ENCODE data around the gene ECHDC3.

ECHDC3 gene

GRCh38 chr10:11750420-11750819 lies 8.2 kb downstream of the ECHDC3 start:
- H3K4me3 ChIP-seq (ENCODE audit: low read depth, low read length): no peak overlapping the region
- DNase-seq (ENCODE audit: low read depth): no peak
- TF ChIP-seq CTCF (IDR thresholded peaks at IDR 0.05; ENCODE audit: low read depth, low read length, missing control alignments): no peak

- no peak for DNase-seq (ENCODE audit: low read depth)
- TF ChIP-seq CTCF (IDR thresholded peaks at IDR 0.05; ENCODE audit: low read depth, low read length, missing control alignments): no peak
- no peak overlapping the region for H3K4me3 ChIP-seq (ENCODE audit: low read depth, low read length)
Observed at GRCh38 chr10:11754173-11754572, 12.0 kb downstream of the ECHDC3 start.

- no peak for DNase-seq (ENCODE audit: low read depth)
- H3K4me3 ChIP-seq (ENCODE audit: low read depth, low read length): no peak overlapping the region
- TF ChIP-seq CTCF (IDR thresholded peaks at IDR 0.05; ENCODE audit: low read depth, low read length, missing control alignments): no peak
Observed at GRCh38 chr10:11754620-11755019, 12.4 kb downstream of the ECHDC3 start.

- H3K4me3 ChIP-seq (ENCODE audit: low read depth, low read length): no peak overlapping the region
- TF ChIP-seq CTCF (IDR thresholded peaks at IDR 0.05; ENCODE audit: low read depth, low read length, missing control alignments): no peak
- no peak for DNase-seq (ENCODE audit: low read depth)
Observed at GRCh38 chr10:11755512-11756263, 13.5 kb downstream of the ECHDC3 start.

- TF ChIP-seq CTCF (IDR thresholded peaks at IDR 0.05; ENCODE audit: low read depth, low read length, missing control alignments): no peak
- DNase-seq (ENCODE audit: low read depth): no peak
Observed at GRCh38 chr10:11756766-11757315, 14.7 kb downstream of the ECHDC3 start.

GRCh38 chr10:11757454-11757820 lies 15.3 kb downstream of the ECHDC3 start:
- no peak for DNase-seq (ENCODE audit: low read depth)
- H3K4me3 ChIP-seq (ENCODE audit: low read depth, low read length): no peak overlapping the region
- no peak for TF ChIP-seq CTCF (IDR thresholded peaks at IDR 0.05; ENCODE audit: low read depth, low read length, missing control alignments)

More at GRCh38 chr10:11756766-11757315, 14.7 kb downstream of the ECHDC3 start:
- no peak overlapping the region for H3K4me3 ChIP-seq (ENCODE audit: low read depth, low read length)

Data from GM12864 (cell line).